ENCODE measurements around the gene ELOVL7.

Gene ELOVL7

DNA sequence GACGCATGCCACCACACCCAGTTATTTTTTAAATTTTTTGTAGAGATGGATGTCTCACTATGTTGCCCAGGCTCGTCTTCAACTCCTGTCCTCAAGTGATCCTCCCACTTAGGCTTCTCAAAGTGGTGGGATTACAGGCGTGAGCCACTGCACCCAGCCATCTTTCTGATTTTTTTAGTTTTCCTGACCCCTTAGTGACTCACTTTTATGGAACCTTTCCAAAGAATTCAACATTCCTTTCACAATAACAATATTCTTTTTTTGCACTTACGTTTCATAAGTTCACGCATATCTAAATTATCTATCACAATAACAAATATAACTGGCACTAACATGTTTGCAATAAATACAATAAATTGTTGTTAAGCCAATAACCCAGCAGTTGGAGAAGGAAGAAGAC is 8.5 kb downstream of the ELOVL7 start:
- no peak overlapping the region for H3K9ac ChIP-seq (ENCODE audit: low read length in 5 of 5)
- H3K27ac ChIP-seq (ENCODE audit: low read depth, low read length) = no peak overlapping the region
- no peaks in the 10 kb centered on the region for H3K9me3 ChIP-seq (ENCODE audit: control insufficient read depth in 5 of 5, low read length in 5 of 5)
- peaks cover 0 to 3% (median 0%) of the 10 kb centered on the region in 5 donors for H3K27me3 ChIP-seq (ENCODE audit: control insufficient read depth in 5 of 5, insufficient read depth in 4 of 5, low read length in 5 of 5)
- no peak overlapping the region for H3K4me3 ChIP-seq (ENCODE audit: low read depth in 1 of 5, low read length in 5 of 5)
- no peaks in the 10 kb centered on the region for H3K36me3 ChIP-seq (ENCODE audit: control insufficient read depth in 5 of 5, insufficient read depth in 5 of 5, low read length in 5 of 5)
- H3K4me1 ChIP-seq (ENCODE audit: control insufficient read depth in 5 of 5, insufficient read depth in 5 of 5, low read length in 5 of 5) = no peaks in the 10 kb centered on the region

- Histone ChIP-seq H3K4me1 (ENCODE audit: control insufficient read depth in 5 of 5, insufficient read depth in 5 of 5, low read length in 5 of 5) (no peaks in the 10 kb centered on the region), H3K9me3 (ENCODE audit: control insufficient read depth in 5 of 5, low read length in 5 of 5) (no peaks in the 10 kb centered on the region), H3K9ac (ENCODE audit: low read length in 5 of 5) (no peak overlapping the region), H3K36me3 (ENCODE audit: control insufficient read depth in 5 of 5, insufficient read depth in 5 of 5, low read length in 5 of 5) (no peaks in the 10 kb centered on the region), H3K27me3 (ENCODE audit: control insufficient read depth in 5 of 5, insufficient read depth in 4 of 5, low read length in 5 of 5) (no peaks in the 10 kb centered on the region), H3K4me3 (ENCODE audit: low read depth in 1 of 5, low read length in 5 of 5) (no peak overlapping the region), H3K27ac (ENCODE audit: low read depth, low read length) (no peak overlapping the region)
Measured at GRCh38 chr5:60833520-60833919, 10.5 kb downstream of the ELOVL7 start.

DNA sequence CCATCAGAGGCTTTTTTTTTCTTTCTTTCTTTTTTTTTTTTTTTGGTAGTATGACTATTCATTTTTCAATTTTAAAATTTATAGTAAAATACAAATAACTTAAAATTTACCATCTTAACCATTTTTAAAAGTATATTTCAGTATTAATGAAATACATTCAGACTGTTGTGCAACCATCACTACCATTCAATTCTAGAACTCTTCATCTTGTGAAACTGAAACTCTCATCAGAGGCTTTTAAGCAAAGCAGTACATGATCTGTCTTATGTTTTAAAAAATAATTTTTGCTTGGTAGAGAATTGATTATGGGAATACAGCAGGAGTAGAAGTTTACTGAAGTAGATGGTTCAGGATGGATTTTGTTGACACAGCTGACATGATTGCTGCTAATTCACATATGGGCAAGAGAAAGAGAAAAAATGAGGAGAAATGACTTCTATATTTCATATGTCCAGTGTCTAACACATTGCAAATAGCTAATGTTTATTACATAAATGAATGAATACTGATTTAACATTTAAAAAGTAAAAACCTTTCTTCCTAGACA is 13.4 kb downstream of the ELOVL7 start:
- H3K9me3 ChIP-seq (ENCODE audit: control insufficient read depth in 5 of 5, low read length in 5 of 5) = no peaks in the 10 kb centered on the region
- H3K27ac ChIP-seq (ENCODE audit: low read depth, low read length) = no peak overlapping the region
- H3K9ac ChIP-seq (ENCODE audit: low read length in 5 of 5) = no peak overlapping the region
- no peaks in the 10 kb centered on the region for H3K27me3 ChIP-seq (ENCODE audit: control insufficient read depth in 5 of 5, insufficient read depth in 4 of 5, low read length in 5 of 5)
- no peaks in the 10 kb centered on the region for H3K4me1 ChIP-seq (ENCODE audit: control insufficient read depth in 5 of 5, insufficient read depth in 5 of 5, low read length in 5 of 5)
- no peak overlapping the region for H3K4me3 ChIP-seq (ENCODE audit: low read depth in 1 of 5, low read length in 5 of 5)
- H3K36me3 ChIP-seq (ENCODE audit: control insufficient read depth in 5 of 5, insufficient read depth in 5 of 5, low read length in 5 of 5) = no peaks in the 10 kb centered on the region

- H3K9ac ChIP-seq (ENCODE audit: low read length in 5 of 5) = no peak overlapping the region
- H3K9me3 ChIP-seq (ENCODE audit: control insufficient read depth in 5 of 5, low read length in 5 of 5) = no peaks in the 10 kb centered on the region
- H3K4me3 ChIP-seq (ENCODE audit: low read depth in 1 of 5, low read length in 5 of 5) = no peak overlapping the region
- no peaks in the 10 kb centered on the region for H3K4me1 ChIP-seq (ENCODE audit: control insufficient read depth in 5 of 5, insufficient read depth in 5 of 5, low read length in 5 of 5)
- no peak overlapping the region for H3K27ac ChIP-seq (ENCODE audit: low read depth, low read length)
- H3K36me3 ChIP-seq (ENCODE audit: control insufficient read depth in 5 of 5, insufficient read depth in 5 of 5, low read length in 5 of 5) = no peaks in the 10 kb centered on the region
- no peaks in the 10 kb centered on the region for H3K27me3 ChIP-seq (ENCODE audit: control insufficient read depth in 5 of 5, insufficient read depth in 4 of 5, low read length in 5 of 5)
Measured at GRCh38 chr5:60829490-60830266, 14.4 kb downstream of the ELOVL7 start.

DNA sequence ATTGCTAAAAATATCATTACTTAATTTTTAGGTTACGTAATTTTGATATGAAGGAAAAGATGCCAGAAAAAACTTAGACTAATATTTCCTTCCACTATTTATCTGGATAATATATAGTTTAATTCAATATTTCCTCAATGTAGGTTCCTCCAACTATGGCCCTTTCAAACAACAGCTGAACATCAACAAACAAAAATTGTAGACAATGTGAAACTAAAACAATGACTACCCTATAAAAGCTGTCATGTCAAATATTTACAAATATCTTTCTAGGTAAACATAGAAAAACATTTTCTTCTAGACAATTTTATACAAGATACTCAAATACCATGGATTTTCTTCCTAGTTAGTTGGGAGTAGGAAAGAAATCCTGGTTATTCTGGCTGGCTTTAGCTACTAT is 16.9 kb downstream of the ELOVL7 start:
- Histone ChIP-seq H3K27me3 (ENCODE audit: control insufficient read depth in 5 of 5, insufficient read depth in 4 of 5, low read length in 5 of 5) (no peaks in the 10 kb centered on the region), H3K36me3 (ENCODE audit: control insufficient read depth in 5 of 5, insufficient read depth in 5 of 5, low read length in 5 of 5) (no peaks in the 10 kb centered on the region), H3K9me3 (ENCODE audit: control insufficient read depth in 5 of 5, low read length in 5 of 5) (no peaks in the 10 kb centered on the region), H3K4me3 (ENCODE audit: low read depth in 1 of 5, low read length in 5 of 5) (no peak overlapping the region), H3K9ac (ENCODE audit: low read length in 5 of 5) (no peak overlapping the region), H3K4me1 (ENCODE audit: control insufficient read depth in 5 of 5, insufficient read depth in 5 of 5, low read length in 5 of 5) (no peaks in the 10 kb centered on the region), H3K27ac (ENCODE audit: low read depth, low read length) (no peak overlapping the region)

GRCh38 chr5:60826653-60827052 is 17.4 kb downstream of the ELOVL7 start:
- Histone ChIP-seq H3K4me3 (ENCODE audit: low read depth in 1 of 5, low read length in 5 of 5) (no peak overlapping the region), H3K9me3 (ENCODE audit: control insufficient read depth in 5 of 5, low read length in 5 of 5) (no peaks in the 10 kb centered on the region), H3K4me1 (ENCODE audit: control insufficient read depth in 5 of 5, insufficient read depth in 5 of 5, low read length in 5 of 5) (no peaks in the 10 kb centered on the region), H3K27me3 (ENCODE audit: control insufficient read depth in 5 of 5, insufficient read depth in 4 of 5, low read length in 5 of 5) (no peaks in the 10 kb centered on the region), H3K9ac (ENCODE audit: low read length in 5 of 5) (no peak overlapping the region), H3K27ac (ENCODE audit: low read depth, low read length) (no peak overlapping the region), H3K36me3 (ENCODE audit: control insufficient read depth in 5 of 5, insufficient read depth in 5 of 5, low read length in 5 of 5) (no peaks in the 10 kb centered on the region)

GRCh38 chr5:60823574-60823973 is 20.5 kb downstream of the ELOVL7 start:
- Histone ChIP-seq H3K4me3 (ENCODE audit: low read depth in 1 of 5, low read length in 5 of 5) (no peak overlapping the region), H3K4me1 (ENCODE audit: control insufficient read depth in 5 of 5, insufficient read depth in 5 of 5, low read length in 5 of 5) (no peaks in the 10 kb centered on the region), H3K9me3 (ENCODE audit: control insufficient read depth in 5 of 5, low read length in 5 of 5) (no peaks in the 10 kb centered on the region), H3K27me3 (ENCODE audit: control insufficient read depth in 5 of 5, insufficient read depth in 4 of 5, low read length in 5 of 5) (no peaks in the 10 kb centered on the region), H3K9ac (ENCODE audit: low read length in 5 of 5) (no peak overlapping the region), H3K27ac (ENCODE audit: low read depth, low read length) (no peak overlapping the region), H3K36me3 (ENCODE audit: control insufficient read depth in 5 of 5, insufficient read depth in 5 of 5, low read length in 5 of 5) (no peaks in the 10 kb centered on the region)

- no peaks in the 10 kb centered on the region for H3K4me1 ChIP-seq (ENCODE audit: control insufficient read depth in 5 of 5, insufficient read depth in 5 of 5, low read length in 5 of 5)
- H3K27ac ChIP-seq (ENCODE audit: low read depth, low read length) = no peak overlapping the region
- no peaks in the 10 kb centered on the region for H3K36me3 ChIP-seq (ENCODE audit: control insufficient read depth in 5 of 5, insufficient read depth in 5 of 5, low read length in 5 of 5)
- no peaks in the 10 kb centered on the region for H3K27me3 ChIP-seq (ENCODE audit: control insufficient read depth in 5 of 5, insufficient read depth in 4 of 5, low read length in 5 of 5)
- no peak overlapping the region for H3K4me3 ChIP-seq (ENCODE audit: low read depth in 1 of 5, low read length in 5 of 5)
- H3K9me3 ChIP-seq (ENCODE audit: control insufficient read depth in 5 of 5, low read length in 5 of 5) = no peaks in the 10 kb centered on the region
- no peak overlapping the region for H3K9ac ChIP-seq (ENCODE audit: low read length in 5 of 5)
Measured at GRCh38 chr5:60822285-60822556, 21.8 kb downstream of the ELOVL7 start.

DNA sequence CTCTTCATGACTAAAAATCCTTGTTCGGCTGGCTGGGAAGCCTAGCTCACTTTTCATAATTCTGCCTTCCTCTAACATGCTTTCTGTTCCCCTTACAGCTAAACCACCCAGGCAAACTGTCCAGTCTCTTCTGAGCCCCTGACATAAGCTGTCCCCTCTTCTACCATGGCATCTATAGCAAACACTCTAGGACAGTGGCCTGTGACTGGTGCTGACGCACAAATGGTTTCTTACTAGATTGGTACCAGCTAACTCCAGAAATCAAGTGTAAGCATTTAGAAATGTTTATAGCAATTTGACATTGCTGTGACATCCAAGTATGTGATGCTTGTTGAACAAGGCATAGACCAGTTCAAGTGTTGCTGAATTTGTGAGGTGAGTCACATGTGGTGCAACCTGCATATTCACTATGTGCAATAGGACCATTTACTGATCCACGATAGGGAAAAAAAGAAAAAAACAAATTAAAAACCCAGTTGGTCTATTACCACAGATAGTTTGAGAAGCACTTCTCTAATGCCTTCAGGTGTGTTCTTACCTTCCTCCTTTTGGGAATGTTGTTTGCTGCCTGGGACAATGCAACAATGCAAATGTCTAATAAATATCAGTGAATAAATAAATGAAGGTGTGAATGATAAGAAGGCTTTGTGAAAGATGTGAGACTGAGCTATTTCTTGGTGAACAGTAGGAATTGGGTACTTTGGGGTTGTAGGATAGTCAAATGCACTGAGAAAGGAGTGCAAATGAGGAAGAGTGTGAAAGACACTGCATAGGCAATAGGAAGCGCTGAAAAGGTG is 22.4 kb downstream of the ELOVL7 start:
- no peaks in the 10 kb centered on the region for H3K36me3 ChIP-seq (ENCODE audit: control insufficient read depth in 5 of 5, insufficient read depth in 5 of 5, low read length in 5 of 5)
- H3K27ac ChIP-seq (ENCODE audit: low read depth, low read length) = no peak overlapping the region
- H3K27me3 ChIP-seq (ENCODE audit: control insufficient read depth in 5 of 5, insufficient read depth in 4 of 5, low read length in 5 of 5) = no peaks in the 10 kb centered on the region
- H3K9me3 ChIP-seq (ENCODE audit: control insufficient read depth in 5 of 5, low read length in 5 of 5) = no peaks in the 10 kb centered on the region
- H3K4me3 ChIP-seq (ENCODE audit: low read depth in 1 of 5, low read length in 5 of 5) = no peak overlapping the region
- H3K4me1 ChIP-seq (ENCODE audit: control insufficient read depth in 5 of 5, insufficient read depth in 5 of 5, low read length in 5 of 5) = no peaks in the 10 kb centered on the region
- H3K9ac ChIP-seq (ENCODE audit: low read length in 5 of 5) = no peak overlapping the region
